ENCODE measurements around the gene ADAP1. TPM values are rescaled to one million over a fixed set of nuclear protein-coding genes. Genes with fewer than 3 reads are reported as not detected.

The ADAP1 gene
- total and polyA plus RNA-seq, 2 of the 13 experiments (the other 11 are each of a cell fraction or from before 2014, with no cell fraction given): 10.5 to 24.6 TPM

DNA sequence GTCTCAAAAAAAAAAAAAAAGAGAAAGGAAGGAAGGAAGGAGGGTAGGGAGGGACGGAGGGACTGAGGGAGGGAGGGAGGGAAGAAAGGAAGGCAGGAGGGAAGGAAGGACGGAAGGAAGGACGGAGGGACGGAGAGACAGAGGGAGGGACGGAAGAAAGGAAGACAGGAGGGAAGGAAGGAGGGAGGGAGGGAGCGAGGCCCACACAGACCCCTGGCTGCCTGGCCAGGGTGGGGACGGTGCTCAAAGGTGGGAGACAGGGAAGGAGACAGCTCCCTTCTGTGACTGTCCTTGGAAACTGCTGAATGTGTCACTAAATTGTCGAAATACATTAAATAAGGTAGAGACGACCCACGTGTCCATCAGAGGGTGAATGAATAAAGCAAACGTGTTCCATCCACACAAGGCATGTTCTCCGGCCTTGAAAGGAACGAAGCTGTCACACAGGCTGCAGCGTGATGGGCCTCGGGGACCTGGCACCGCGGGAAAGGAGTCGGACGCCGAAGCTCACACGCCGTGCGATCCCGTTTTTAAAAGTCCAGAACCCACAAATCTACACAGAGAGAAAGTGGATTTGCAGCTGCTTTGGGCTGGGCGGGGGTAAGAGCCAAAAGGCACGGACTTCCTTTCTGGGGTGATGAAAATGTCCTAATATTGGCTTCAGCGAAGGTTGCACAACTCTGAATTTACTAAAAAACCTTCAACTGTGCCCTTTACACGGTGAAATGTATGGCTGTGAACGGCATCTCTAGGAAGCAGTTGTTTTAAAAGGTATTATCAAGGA lies 23.3 kb downstream of the ADAP1 start (continued):
- TF ChIP-seq, protein P1, sequence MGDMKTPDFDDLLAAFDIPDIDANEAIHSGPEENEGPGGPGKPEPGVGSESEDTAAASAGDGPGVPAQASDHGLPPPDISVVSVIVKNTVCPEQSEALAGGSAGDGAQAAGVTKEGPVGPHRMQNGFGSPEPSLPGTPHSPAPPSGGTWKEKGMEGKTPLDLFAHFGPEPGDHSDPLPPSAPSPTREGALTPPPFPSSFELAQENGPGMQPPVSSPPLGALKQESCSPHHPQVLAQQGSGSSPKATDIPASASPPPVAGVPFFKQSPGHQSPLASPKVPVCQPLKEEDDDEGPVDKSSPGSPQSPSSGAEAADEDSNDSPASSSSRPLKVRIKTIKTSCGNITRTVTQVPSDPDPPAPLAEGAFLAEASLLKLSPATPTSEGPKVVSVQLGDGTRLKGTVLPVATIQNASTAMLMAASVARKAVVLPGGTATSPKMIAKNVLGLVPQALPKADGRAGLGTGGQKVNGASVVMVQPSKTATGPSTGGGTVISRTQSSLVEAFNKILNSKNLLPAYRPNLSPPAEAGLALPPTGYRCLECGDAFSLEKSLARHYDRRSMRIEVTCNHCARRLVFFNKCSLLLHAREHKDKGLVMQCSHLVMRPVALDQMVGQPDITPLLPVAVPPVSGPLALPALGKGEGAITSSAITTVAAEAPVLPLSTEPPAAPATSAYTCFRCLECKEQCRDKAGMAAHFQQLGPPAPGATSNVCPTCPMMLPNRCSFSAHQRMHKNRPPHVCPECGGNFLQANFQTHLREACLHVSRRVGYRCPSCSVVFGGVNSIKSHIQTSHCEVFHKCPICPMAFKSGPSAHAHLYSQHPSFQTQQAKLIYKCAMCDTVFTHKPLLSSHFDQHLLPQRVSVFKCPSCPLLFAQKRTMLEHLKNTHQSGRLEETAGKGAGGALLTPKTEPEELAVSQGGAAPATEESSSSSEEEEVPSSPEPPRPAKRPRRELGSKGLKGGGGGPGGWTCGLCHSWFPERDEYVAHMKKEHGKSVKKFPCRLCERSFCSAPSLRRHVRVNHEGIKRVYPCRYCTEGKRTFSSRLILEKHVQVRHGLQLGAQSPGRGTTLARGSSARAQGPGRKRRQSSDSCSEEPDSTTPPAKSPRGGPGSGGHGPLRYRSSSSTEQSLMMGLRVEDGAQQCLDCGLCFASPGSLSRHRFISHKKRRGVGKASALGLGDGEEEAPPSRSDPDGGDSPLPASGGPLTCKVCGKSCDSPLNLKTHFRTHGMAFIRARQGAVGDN (CRISPR knock-in tag; IDR thresholded peaks at IDR 0.05): peak; percentile 19; the same call in 1 of the 2 replicates
- TF ChIP-seq POLR2G (IDR thresholded peaks at IDR 0.05; ENCODE audit: low read depth, low read length): 0 out of 2 replicates have a peak, but pooled peaks have one; percentile 0
- TF ChIP-seq, protein P2, sequence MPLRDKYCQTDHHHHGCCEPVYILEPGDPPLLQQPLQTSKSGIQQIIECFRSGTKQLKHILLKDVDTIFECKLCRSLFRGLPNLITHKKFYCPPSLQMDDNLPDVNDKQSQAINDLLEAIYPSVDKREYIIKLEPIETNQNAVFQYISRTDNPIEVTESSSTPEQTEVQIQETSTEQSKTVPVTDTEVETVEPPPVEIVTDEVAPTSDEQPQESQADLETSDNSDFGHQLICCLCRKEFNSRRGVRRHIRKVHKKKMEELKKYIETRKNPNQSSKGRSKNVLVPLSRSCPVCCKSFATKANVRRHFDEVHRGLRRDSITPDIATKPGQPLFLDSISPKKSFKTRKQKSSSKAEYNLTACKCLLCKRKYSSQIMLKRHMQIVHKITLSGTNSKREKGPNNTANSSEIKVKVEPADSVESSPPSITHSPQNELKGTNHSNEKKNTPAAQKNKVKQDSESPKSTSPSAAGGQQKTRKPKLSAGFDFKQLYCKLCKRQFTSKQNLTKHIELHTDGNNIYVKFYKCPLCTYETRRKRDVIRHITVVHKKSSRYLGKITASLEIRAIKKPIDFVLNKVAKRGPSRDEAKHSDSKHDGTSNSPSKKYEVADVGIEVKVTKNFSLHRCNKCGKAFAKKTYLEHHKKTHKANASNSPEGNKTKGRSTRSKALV (CRISPR knock-in tag; IDR thresholded peaks at IDR 0.05): no peak
- TF ChIP-seq ZNF124 (CRISPR knock-in tag; IDR thresholded peaks at IDR 0.05): no peak
- TF ChIP-seq HMG20B (CRISPR knock-in tag; conservative IDR thresholded peaks at IDR 0.05): no peak
- TF ChIP-seq NBN (conservative IDR thresholded peaks at IDR 0.05): no peak
- TF ChIP-seq TSC22D2 (CRISPR knock-in tag; IDR thresholded peaks at IDR 0.05; ENCODE audit: borderline replicate concordance): no peak
- peak; percentile 38 for TF ChIP-seq PRPF4 (IDR thresholded peaks at IDR 0.05; ENCODE audit: low read depth, low read length, poor library complexity, severe bottlenecking)
- TF ChIP-seq, protein P3, sequence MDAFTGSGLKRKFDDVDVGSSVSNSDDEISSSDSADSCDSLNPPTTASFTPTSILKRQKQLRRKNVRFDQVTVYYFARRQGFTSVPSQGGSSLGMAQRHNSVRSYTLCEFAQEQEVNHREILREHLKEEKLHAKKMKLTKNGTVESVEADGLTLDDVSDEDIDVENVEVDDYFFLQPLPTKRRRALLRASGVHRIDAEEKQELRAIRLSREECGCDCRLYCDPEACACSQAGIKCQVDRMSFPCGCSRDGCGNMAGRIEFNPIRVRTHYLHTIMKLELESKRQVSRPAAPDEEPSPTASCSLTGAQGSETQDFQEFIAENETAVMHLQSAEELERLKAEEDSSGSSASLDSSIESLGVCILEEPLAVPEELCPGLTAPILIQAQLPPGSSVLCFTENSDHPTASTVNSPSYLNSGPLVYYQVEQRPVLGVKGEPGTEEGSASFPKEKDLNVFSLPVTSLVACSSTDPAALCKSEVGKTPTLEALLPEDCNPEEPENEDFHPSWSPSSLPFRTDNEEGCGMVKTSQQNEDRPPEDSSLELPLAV (CRISPR knock-in tag; conservative IDR thresholded peaks at IDR 0.05; ENCODE audit: low read depth): no peak
- TF ChIP-seq, protein P4, sequence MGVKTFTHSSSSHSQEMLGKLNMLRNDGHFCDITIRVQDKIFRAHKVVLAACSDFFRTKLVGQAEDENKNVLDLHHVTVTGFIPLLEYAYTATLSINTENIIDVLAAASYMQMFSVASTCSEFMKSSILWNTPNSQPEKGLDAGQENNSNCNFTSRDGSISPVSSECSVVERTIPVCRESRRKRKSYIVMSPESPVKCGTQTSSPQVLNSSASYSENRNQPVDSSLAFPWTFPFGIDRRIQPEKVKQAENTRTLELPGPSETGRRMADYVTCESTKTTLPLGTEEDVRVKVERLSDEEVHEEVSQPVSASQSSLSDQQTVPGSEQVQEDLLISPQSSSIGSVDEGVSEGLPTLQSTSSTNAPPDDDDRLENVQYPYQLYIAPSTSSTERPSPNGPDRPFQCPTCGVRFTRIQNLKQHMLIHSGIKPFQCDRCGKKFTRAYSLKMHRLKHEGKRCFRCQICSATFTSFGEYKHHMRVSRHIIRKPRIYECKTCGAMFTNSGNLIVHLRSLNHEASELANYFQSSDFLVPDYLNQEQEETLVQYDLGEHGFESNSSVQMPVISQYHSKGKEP (CRISPR knock-in tag; IDR thresholded peaks at IDR 0.05): no peak
- TF ChIP-seq, protein P5, sequence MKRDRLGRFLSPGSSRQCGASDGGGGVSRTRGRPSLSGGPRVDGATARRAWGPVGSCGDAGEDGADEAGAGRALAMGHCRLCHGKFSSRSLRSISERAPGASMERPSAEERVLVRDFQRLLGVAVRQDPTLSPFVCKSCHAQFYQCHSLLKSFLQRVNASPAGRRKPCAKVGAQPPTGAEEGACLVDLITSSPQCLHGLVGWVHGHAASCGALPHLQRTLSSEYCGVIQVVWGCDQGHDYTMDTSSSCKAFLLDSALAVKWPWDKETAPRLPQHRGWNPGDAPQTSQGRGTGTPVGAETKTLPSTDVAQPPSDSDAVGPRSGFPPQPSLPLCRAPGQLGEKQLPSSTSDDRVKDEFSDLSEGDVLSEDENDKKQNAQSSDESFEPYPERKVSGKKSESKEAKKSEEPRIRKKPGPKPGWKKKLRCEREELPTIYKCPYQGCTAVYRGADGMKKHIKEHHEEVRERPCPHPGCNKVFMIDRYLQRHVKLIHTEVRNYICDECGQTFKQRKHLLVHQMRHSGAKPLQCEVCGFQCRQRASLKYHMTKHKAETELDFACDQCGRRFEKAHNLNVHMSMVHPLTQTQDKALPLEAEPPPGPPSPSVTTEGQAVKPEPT (CRISPR knock-in tag; IDR thresholded peaks at IDR 0.05; ENCODE audit: low read depth): no peak
- TF ChIP-seq HCFC1 (IDR thresholded peaks at IDR 0.05; ENCODE audit: low read depth, low read length): no peak
- no peak for TF ChIP-seq TBP (CRISPR knock-in tag; IDR thresholded peaks at IDR 0.05)
- TF ChIP-seq MIXL1 (CRISPR knock-in tag; IDR thresholded peaks at IDR 0.05): no peak
